Panc1 (cell line): ENCODE results near the gene ZKSCAN8. TPM values are rescaled to one million over a fixed set of nuclear protein-coding genes. Genes with fewer than 3 reads are reported as not detected.
A peak's percentile ranks its signal among the peaks of the same experiment; 100 is the strongest.
"Not testable (repeated sequence)": the region's sequence is repeated elsewhere in the genome, so short reads cannot be mapped to it uniquely, and the experiment has no call there.

ENCODE experiments used
- ATAC-seq: fragments of 200-7000 bp; cut with Tn5 transposase; 2 replicates; pipeline ENCODE4 v1.9.1; 2020; ENCODE audit warnings: mild to moderate bottlenecking, moderate library complexity
- Bru-seq: library from RNA; stranded (reverse); fragments of 400-500 nt; gene quantifications from one replicate; lab custom pipeline; 2021; lab: Mats Ljungman, UMichigan
- BruChase-seq, 2 experiments: library from RNA; stranded (reverse); fragments of 400-500 nt; gene quantifications; one replicate each; lab custom pipeline; 2021; lab: Mats Ljungman, UMichigan
- BruUV-seq: library from RNA; stranded (reverse); fragments of 400-500 nt; replicated peaks from 2 replicates; lab custom pipeline; 2021; lab: Mats Ljungman, UMichigan
- CTCF ChIA-PET: fragments of 300-600 bp; sonication (Branson Sonifier 250); formaldehyde crosslinking; loops from one replicate; lab custom pipeline; 2022; ENCODE audit warnings: antibody characterized with exemption; lab: Charles Lee
- POLR2A ChIA-PET: fragments of 300-600 bp; sonication (Branson Sonifier 250); formaldehyde crosslinking; loops from one replicate; lab custom pipeline; 2022; ENCODE audit warnings: antibody characterized with exemption; lab: Charles Lee
- DNase-seq: peaks from one replicate; pipeline ENCODE4 v3.0.0-alpha.2; 2010; ENCODE audit warnings: low read depth, low spot score
- H3K27ac ChIP-seq: 2 replicates; pipeline ENCODE4 v1.5.1; 2011; ENCODE audit warnings: mild to moderate bottlenecking, low read length, inconsistent platforms
- H3K27me3 ChIP-seq: fragments of 200-500 bp; sonication (Bioruptor generic); 2 replicates; pipeline ENCODE4 v1.6.0; 2014; ENCODE audit warnings: low read length, inconsistent platforms; ENCODE audit not compliant: control insufficient read depth, insufficient read depth
- H3K36me3 ChIP-seq: fragments of 200-500 bp; sonication (Bioruptor generic); 2 replicates; pipeline ENCODE4 v1.5.1; 2014; ENCODE audit warnings: inconsistent platforms, mild to moderate bottlenecking, low read length, moderate library complexity; ENCODE audit not compliant: control insufficient read depth, insufficient read depth
- H3K4me1 ChIP-seq: 2 replicates; pipeline ENCODE4 v1.5.1; 2011; ENCODE audit warnings: inconsistent platforms, mild to moderate bottlenecking, low read length, moderate library complexity; ENCODE audit not compliant: control insufficient read depth, insufficient read depth
- H3K4me3 ChIP-seq, 2 experiments: 2 replicates each; pipeline ENCODE4 v1.5.1; 2011 to 2012; ENCODE audit warnings: low read depth in 2 of 2, low read length in 2 of 2, mild to moderate bottlenecking in 2 of 2, inconsistent platforms in 1 of 2, moderate library complexity in 1 of 2
- H3K9me3 ChIP-seq: fragments of 200-500 bp; sonication (Bioruptor generic); 2 replicates; pipeline ENCODE4 v1.5.1; 2014; ENCODE audit warnings: low read depth, mild to moderate bottlenecking, inconsistent platforms, low read length, moderate library complexity; ENCODE audit not compliant: control insufficient read depth, insufficient read depth
- CTCF ChIP-seq: fragments of 450-650 bp; IDR thresholded peaks from 2 replicates; pipeline ENCODE4 v1.5.1; 2017; ENCODE audit warnings: mild to moderate bottlenecking
- POLR2AphosphoS5 ChIP-seq: IDR thresholded peaks from 2 replicates; pipeline ENCODE4 v1.6.1; 2012; ENCODE audit warnings: mild to moderate bottlenecking, low read depth, low read length, moderate library complexity
- SIN3A ChIP-seq: IDR thresholded peaks from 2 replicates; pipeline ENCODE4 v1.6.1; 2012; ENCODE audit warnings: low read depth, mild to moderate bottlenecking, low read length, moderate library complexity, borderline replicate concordance; ENCODE audit not compliant: insufficient read depth
- TCF7L2 ChIP-seq: IDR thresholded peaks from 2 replicates; pipeline ENCODE4 v1.6.1; 2011; ENCODE audit warnings: mild to moderate bottlenecking, low read depth, low read length, inconsistent platforms
- in situ Hi-C: cut with HindIII; loops from 2 replicates; pipeline ENCODE4 v1.10.0; 2016; ENCODE audit warnings: low sequenced_read_pairs, low pct_unique_long_range_greater_than_20kb
- intact Hi-C: fragments of 100-400 bp; cut with micrococcal nuclease; formaldehyde crosslinking; loops from one replicate; pipeline ENCODE4 v1.10.0; 2022; ENCODE audit not compliant: unreplicated experiment
- long read RNA-seq: library from polyadenylated mRNA; unstranded; transcript quantifications from one replicate; pipeline ENCODE4 v2.0.0, GENCODE V29; 2021; ENCODE audit not compliant: unreplicated experiment
- polyA plus RNA-seq: library from polyadenylated mRNA; unstranded; fragments of >200 nt; gene quantifications from one replicate; pipeline ENCODE4 v1.2.1, GENCODE V29; 2012; ENCODE audit warnings: missing spikeins; ENCODE audit not compliant: insufficient read length
- total RNA-seq: library from RNA; stranded (reverse); gene quantifications from one replicate; pipeline ENCODE4 v1.2.1, GENCODE V29; 2021; ENCODE audit not compliant: unreplicated experiment
- TF ChIP-seq, protein P1 (sequence below), 2 experiments: IDR thresholded peaks; 2 replicates each; pipeline ENCODE4 v1.6.1; 2011 to 2012; ENCODE audit warnings: low read depth in 2 of 2, control low read depth in 1 of 2, low read length in 1 of 2, mild to moderate bottlenecking in 1 of 2, moderate library complexity in 1 of 2; ENCODE audit not compliant: insufficient read depth in 1 of 2

ZKSCAN8 gene
- 18.4 TPM for total RNA-seq
- 7.4 TPM for polyA plus RNA-seq
- Bru-seq, nascent RNA = percentile 90 among the genes with signal in this experiment
- percentile 96 among the genes with signal in this experiment for BruChase-seq, experiment 1, labeled RNA remaining after a 2-hour chase
- percentile 71 among the genes with signal in this experiment for BruChase-seq, experiment 2, labeled RNA remaining after a 6-hour chase
- long read RNA-seq, partial matches to known transcripts = 0 of 9 reads
- long read RNA-seq, other reads (novel, unspliced or antisense) = 8 of 9 reads

DNA sequence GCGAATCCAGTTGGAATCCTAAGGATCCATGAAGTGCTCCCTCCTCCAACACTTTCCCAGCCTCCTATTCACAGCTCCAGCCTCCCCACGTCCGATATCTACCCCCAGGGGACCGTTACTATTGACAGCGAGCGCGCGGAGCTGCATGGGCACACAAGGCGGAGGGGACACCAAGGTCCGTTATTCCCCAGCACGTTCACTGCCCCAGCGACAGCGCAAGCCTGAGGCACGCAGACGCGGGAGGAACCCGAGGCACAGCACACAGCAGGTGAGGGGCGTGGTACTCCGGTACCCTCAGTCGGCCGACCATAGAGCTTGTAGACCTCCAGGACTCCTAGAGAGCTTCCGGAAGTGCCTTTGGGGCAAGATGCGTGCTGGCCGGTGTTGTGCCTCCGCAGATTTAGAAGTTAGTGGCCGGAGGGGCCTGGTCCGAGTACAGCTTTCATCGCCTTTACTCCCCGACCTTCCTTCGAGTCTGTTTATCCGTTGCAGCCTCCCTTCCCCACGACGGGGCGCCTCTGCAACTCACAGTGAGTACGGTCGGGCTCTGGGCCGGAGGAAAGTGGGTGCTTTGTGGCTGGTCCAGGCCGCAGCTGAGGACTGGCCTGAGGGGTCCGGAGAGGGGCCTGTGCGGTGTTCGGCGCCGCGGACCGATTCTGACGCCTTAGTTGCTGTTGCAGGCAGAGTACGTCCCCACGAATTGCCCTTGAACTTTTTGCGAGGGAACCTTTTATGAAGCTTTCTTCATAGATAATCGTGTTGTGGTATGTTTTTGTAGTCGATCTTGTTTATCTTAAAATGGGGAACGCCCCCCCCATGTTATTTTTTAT, at the start of gene ZKSCAN8:
TSS of gene ZKSCAN8 (plus strand) at position 384 of the 830 bp plus-strand sequence. CDS start 6,525 bp downstream, outside the sequence.
- H3K27ac ChIP-seq = peak within 1 kb of the TSS; percentile 90
- intact Hi-C loops (loop anchor here (5.0 kb wide), 1 partner anchor 71 kb away; no protein-coding TSS in a partner anchor), in situ Hi-C loops (no loop called here)
- DNase-seq (peak; percentile 80), ATAC-seq (peak; percentile 96)
- H3K4me3 ChIP-seq = peak within 1 kb of the TSS; percentile 79 to 92
- peaks cover 29% of the 10 kb centered on the region for H3K4me1 ChIP-seq
- peaks cover 9% of the 10 kb centered on the region for H3K36me3 ChIP-seq
- ChIA-PET POLR2A (interaction anchor here (0.6 to 1.0 kb wide), 3 partner anchors 85 to 214 kb away, joined by 3 to 4 read pairs (median 3); no protein-coding TSS in a partner anchor), CTCF (interaction anchor here (0.5 to 0.8 kb wide), 3 partner anchors 214 to 516 kb away, joined by 3 read pairs; no protein-coding TSS in a partner anchor)
- no peaks in the 10 kb centered on the region for H3K27me3 ChIP-seq
- TF ChIP-seq TCF7L2 (0 out of 2 replicates have a peak, but pooled peaks have one; percentile 40), POLR2AphosphoS5 (peak; percentile 86), SIN3A (peak; percentile 95), CTCF (no peak)
- TF ChIP-seq, protein P1, sequence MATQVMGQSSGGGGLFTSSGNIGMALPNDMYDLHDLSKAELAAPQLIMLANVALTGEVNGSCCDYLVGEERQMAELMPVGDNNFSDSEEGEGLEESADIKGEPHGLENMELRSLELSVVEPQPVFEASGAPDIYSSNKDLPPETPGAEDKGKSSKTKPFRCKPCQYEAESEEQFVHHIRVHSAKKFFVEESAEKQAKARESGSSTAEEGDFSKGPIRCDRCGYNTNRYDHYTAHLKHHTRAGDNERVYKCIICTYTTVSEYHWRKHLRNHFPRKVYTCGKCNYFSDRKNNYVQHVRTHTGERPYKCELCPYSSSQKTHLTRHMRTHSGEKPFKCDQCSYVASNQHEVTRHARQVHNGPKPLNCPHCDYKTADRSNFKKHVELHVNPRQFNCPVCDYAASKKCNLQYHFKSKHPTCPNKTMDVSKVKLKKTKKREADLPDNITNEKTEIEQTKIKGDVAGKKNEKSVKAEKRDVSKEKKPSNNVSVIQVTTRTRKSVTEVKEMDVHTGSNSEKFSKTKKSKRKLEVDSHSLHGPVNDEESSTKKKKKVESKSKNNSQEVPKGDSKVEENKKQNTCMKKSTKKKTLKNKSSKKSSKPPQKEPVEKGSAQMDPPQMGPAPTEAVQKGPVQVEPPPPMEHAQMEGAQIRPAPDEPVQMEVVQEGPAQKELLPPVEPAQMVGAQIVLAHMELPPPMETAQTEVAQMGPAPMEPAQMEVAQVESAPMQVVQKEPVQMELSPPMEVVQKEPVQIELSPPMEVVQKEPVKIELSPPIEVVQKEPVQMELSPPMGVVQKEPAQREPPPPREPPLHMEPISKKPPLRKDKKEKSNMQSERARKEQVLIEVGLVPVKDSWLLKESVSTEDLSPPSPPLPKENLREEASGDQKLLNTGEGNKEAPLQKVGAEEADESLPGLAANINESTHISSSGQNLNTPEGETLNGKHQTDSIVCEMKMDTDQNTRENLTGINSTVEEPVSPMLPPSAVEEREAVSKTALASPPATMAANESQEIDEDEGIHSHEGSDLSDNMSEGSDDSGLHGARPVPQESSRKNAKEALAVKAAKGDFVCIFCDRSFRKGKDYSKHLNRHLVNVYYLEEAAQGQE (IDR thresholded peaks at IDR 0.05; ENCODE audit: insufficient read depth in 1 of 2, low read depth in 2 of 2, low read length in 1 of 2) = no peak
- BruUV-seq = TSS peak; percentile 76
- H3K9me3 ChIP-seq = peaks cover 11% of the 10 kb centered on the region; the same call in 1 of the 2 replicates

- DNase-seq, H3K4me3 ChIP-seq, CTCF ChIA-PET, intact Hi-C loops, BruUV-seq, ATAC-seq, H3K9me3 ChIP-seq, in situ Hi-C loops, POLR2A ChIA-PET, H3K36me3 ChIP-seq, H3K4me1 ChIP-seq, H3K27ac ChIP-seq, H3K27me3 ChIP-seq: not testable (repeated sequence)
Observed at GRCh38 chr6:28102222-28102621, 39.5 kb upstream of the ZKSCAN8 start.

DNA sequence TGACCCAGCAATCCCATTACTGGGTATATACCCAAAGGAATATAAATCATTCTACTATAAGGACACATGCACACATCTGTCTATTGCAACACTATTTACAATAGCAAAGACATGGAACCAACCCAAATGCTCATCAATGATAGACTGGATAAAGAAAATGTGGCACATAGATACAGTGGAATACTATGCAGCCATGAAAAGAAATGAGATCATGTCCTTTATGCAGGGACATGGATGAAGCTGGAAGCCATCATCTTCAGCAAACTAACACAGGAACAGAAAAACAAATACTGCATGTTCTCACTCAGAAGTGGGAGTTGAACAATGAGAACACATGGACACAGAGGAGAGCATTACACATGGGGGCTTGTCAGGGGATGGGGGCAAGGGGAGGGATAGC, 39.0 kb upstream of the ZKSCAN8 start:
- CTCF ChIA-PET, DNase-seq, ATAC-seq: not testable (repeated sequence)

More for the DNA sequence above, 39.0 kb upstream of the ZKSCAN8 start:
- POLR2A ChIA-PET, H3K4me3 ChIP-seq, in situ Hi-C loops, H3K4me1 ChIP-seq, H3K27ac ChIP-seq, BruUV-seq, H3K9me3 ChIP-seq, H3K27me3 ChIP-seq, H3K36me3 ChIP-seq, intact Hi-C loops: not testable (repeated sequence)
